Kidney epithelial cell (primary cell): ENCODE data around the gene SPEG. TPM values are rescaled to one million over a fixed set of nuclear protein-coding genes. Genes with fewer than 3 reads are reported as not detected.

Experiments used
- DNase-seq: peaks from one replicate; pipeline ENCODE4 v3.0.0-alpha.2; 2010; ENCODE audit warnings: low read depth
- H3K27me3 ChIP-seq: 2 replicates; pipeline ENCODE4 v1.6.0; 2011; ENCODE audit warnings: low read length; ENCODE audit not compliant: control insufficient read depth, insufficient read depth
- H3K36me3 ChIP-seq: 2 replicates; pipeline ENCODE4 v1.5.1; 2011; ENCODE audit warnings: low read length; ENCODE audit not compliant: control insufficient read depth, insufficient read depth
- H3K4me3 ChIP-seq: 2 replicates; pipeline ENCODE4 v1.5.1; 2011; ENCODE audit warnings: low read depth, mild to moderate bottlenecking, control low read depth, low read length
- CTCF ChIP-seq: IDR thresholded peaks from 2 replicates; pipeline ENCODE4 v1.5.1; 2011; ENCODE audit warnings: mild to moderate bottlenecking, moderate library complexity, low read length, control low read depth, inconsistent platforms; ENCODE audit not compliant: insufficient read depth, poor library complexity, severe bottlenecking
- total RNA-seq: library from RNA; depleted of rRNA; stranded (reverse); fragments of >200 nt; gene quantifications from 2 replicates; pipeline ENCODE4 v1.2.3, GENCODE V29; 2015

The SPEG gene
- total RNA-seq, 1 donor from 2014 or later, result 9.9 TPM

GRCh38 chr2:219496825-219497494, 62.3 kb downstream of the SPEG start:
- no peaks in the 10 kb centered on the region for H3K36me3 ChIP-seq

GRCh38 chr2:219497495-219498279, 63.0 kb downstream of the SPEG start:
- TF ChIP-seq CTCF, result no peak
- peaks cover 53% of the 10 kb centered on the region for H3K27me3 ChIP-seq
- peaks cover under 1% of the 10 kb centered on the region for H3K36me3 ChIP-seq
- no peak for DNase-seq
- H3K4me3 ChIP-seq, result peak overlapping the region; percentile 82

More at GRCh38 chr2:219496825-219497494, 62.3 kb downstream of the SPEG start:
- Histone ChIP-seq H3K27me3 (peaks cover 59% of the 10 kb centered on the region), H3K4me3 (no peak overlapping the region)
- DNase-seq, result no peak
- TF ChIP-seq CTCF, result no peak

GRCh38 chr2:219498280-219499057, 63.8 kb downstream of the SPEG start, which contains the start of gene GMPPA:
Gene GMPPA (plus strand): TSS chr2:219498891. CDS start chr2:219499976, 1,085 bp downstream.
- Histone ChIP-seq H3K4me3 (peak within 1 kb of the TSS; percentile 82), H3K27me3 (peaks cover 46% of the 10 kb centered on the region), H3K36me3 (peaks cover 2% of the 10 kb centered on the region)
- DNase-seq, result peak; percentile 98
- TF ChIP-seq CTCF, result no peak

- Histone ChIP-seq H3K36me3 (peaks cover 3% of the 10 kb centered on the region), H3K4me3 (peak overlapping the region; percentile 82), H3K27me3 (peaks cover 41% of the 10 kb centered on the region)
- no peak for DNase-seq
- TF ChIP-seq CTCF, result no peak
Measured at GRCh38 chr2:219499058-219499307, 64.3 kb downstream of the SPEG start.

GRCh38 chr2:219499555-219499954, 64.9 kb downstream of the SPEG start:
- H3K4me3 ChIP-seq, result peak overlapping the region; percentile 82
- peaks cover 3% of the 10 kb centered on the region for H3K36me3 ChIP-seq
- no peak for TF ChIP-seq CTCF
- DNase-seq, result no peak
- H3K27me3 ChIP-seq, result peaks cover 36% of the 10 kb centered on the region
